HEK293T (cell line): ENCODE results near the gene EME2.

Experiments
- CTCF ChIA-PET: fragments of 350-600 bp; formaldehyde crosslinking; extraction: SDS; loops from one replicate; lab custom pipeline; 2021; ENCODE audit warnings: antibody characterized with exemption, inconsistent platforms; lab: Yijun Ruan, JAX
- POLR2A ChIA-PET: fragments of 350-600 bp; formaldehyde crosslinking; extraction: SDS; loops from one replicate; lab custom pipeline; 2020; ENCODE audit warnings: antibody characterized with exemption, inconsistent platforms; lab: Yijun Ruan, JAX
- DNase-seq: peaks from one replicate; pipeline ENCODE4 v3.0.0; 2012; ENCODE audit warnings: mixed read lengths; ENCODE audit errors: extremely low spot score
- ARNT ChIP-seq: fragments of 450-650 bp; IDR thresholded peaks from 2 replicates; pipeline ENCODE4 v1.6.1; 2017; ENCODE audit warnings: mild to moderate bottlenecking
- BHLHE40 ChIP-seq: fragments of 450-650 bp; IDR thresholded peaks from 2 replicates; pipeline ENCODE4 v1.6.1; 2016; ENCODE audit warnings: mild to moderate bottlenecking, moderate library complexity, borderline replicate concordance
- CTBP1 ChIP-seq: fragments of 450-650 bp; IDR thresholded peaks from 2 replicates; pipeline ENCODE4 v1.6.1; 2016; ENCODE audit warnings: borderline replicate concordance
- ELF4 ChIP-seq: fragments of 450-650 bp; IDR thresholded peaks from 2 replicates; pipeline ENCODE4 v1.6.1; 2017; ENCODE audit warnings: antibody characterized with exemption
- FOXA1 ChIP-seq: fragments of 450-650 bp; IDR thresholded peaks from 2 replicates; pipeline ENCODE4 v1.6.1; 2016; ENCODE audit warnings: mild to moderate bottlenecking
- FOXK2 ChIP-seq: fragments of 450-650 bp; IDR thresholded peaks from 2 replicates; pipeline ENCODE4 v1.6.1; 2016; ENCODE audit warnings: mild to moderate bottlenecking
- FOXM1 ChIP-seq: fragments of 450-650 bp; IDR thresholded peaks from 2 replicates; pipeline ENCODE4 v1.6.1; 2017; ENCODE audit warnings: mild to moderate bottlenecking, borderline replicate concordance
- HDGF ChIP-seq: fragments of 450-650 bp; IDR thresholded peaks from 2 replicates; pipeline ENCODE4 v1.6.1; 2017; ENCODE audit warnings: antibody characterized with exemption, borderline replicate concordance
- L3MBTL2 ChIP-seq: fragments of 450-650 bp; conservative IDR thresholded peaks from 2 replicates; pipeline ENCODE4 v1.6.1; 2016; ENCODE audit warnings: mild to moderate bottlenecking
- LEF1 ChIP-seq: fragments of 450-650 bp; IDR thresholded peaks from 2 replicates; pipeline ENCODE4 v1.6.1; 2017; ENCODE audit warnings: mild to moderate bottlenecking, borderline replicate concordance
- NFRKB ChIP-seq: fragments of 450-650 bp; IDR thresholded peaks from 2 replicates; pipeline ENCODE4 v1.6.1; 2016; ENCODE audit warnings: mild to moderate bottlenecking, moderate library complexity
- PKNOX1 ChIP-seq: fragments of 450-650 bp; IDR thresholded peaks from 2 replicates; pipeline ENCODE4 v1.6.1; 2016
- SP1 ChIP-seq: fragments of 450-650 bp; IDR thresholded peaks from 2 replicates; pipeline ENCODE4 v1.6.1; 2017
- SUZ12 ChIP-seq: fragments of 450-650 bp; IDR thresholded peaks from 2 replicates; pipeline ENCODE4 v1.6.1; 2016; ENCODE audit warnings: mild to moderate bottlenecking
- TARDBP ChIP-seq: fragments of 450-650 bp; IDR thresholded peaks from 2 replicates; pipeline ENCODE4 v1.6.1; 2016
- ZNF384 ChIP-seq: fragments of 450-650 bp; IDR thresholded peaks from 2 replicates; pipeline ENCODE4 v1.6.1; 2016

EME2 gene

GRCh38 chr16:1800701-1801100 lies 28.1 kb downstream of the EME2 start:
- ChIA-PET CTCF (no interaction called here), POLR2A (no interaction called here)
- no peak for DNase-seq
- no peak; the same call in 1 of the 2 replicates for TF ChIP-seq L3MBTL2
- TF ChIP-seq FOXK2 = no peak
- no peak for TF ChIP-seq TARDBP
- TF ChIP-seq SP1 = no peak
- no peak for TF ChIP-seq BHLHE40
- no peak for TF ChIP-seq PKNOX1
- no peak for TF ChIP-seq CTBP1
- TF ChIP-seq SUZ12 = no peak
- TF ChIP-seq ARNT = no peak
- TF ChIP-seq FOXA1 = no peak
- TF ChIP-seq ELF4 = no peak

GRCh38 chr16:1807626-1808025 lies 35.0 kb downstream of the EME2 start:
- CTCF ChIA-PET = no interaction called here
- no peak for TF ChIP-seq TARDBP
- TF ChIP-seq NFRKB = no peak
- no peak for TF ChIP-seq PKNOX1
- no peak for TF ChIP-seq SUZ12
- TF ChIP-seq FOXM1 = no peak
- TF ChIP-seq BHLHE40 = no peak
- TF ChIP-seq FOXK2 = no peak
- no peak for TF ChIP-seq LEF1
- no peak for TF ChIP-seq FOXA1
- TF ChIP-seq ARNT = no peak
- no peak for TF ChIP-seq CTBP1
- no peak for TF ChIP-seq ELF4
- no peak for TF ChIP-seq HDGF
- no peak for TF ChIP-seq SP1
- no peak for DNase-seq
- POLR2A ChIA-PET = no interaction called here

- no peak for DNase-seq
- POLR2A ChIA-PET = no interaction called here
- no peak for TF ChIP-seq ARNT
- TF ChIP-seq FOXA1 = no peak
- TF ChIP-seq ELF4 = no peak
- no peak for TF ChIP-seq L3MBTL2
- no peak for TF ChIP-seq SP1
- TF ChIP-seq SUZ12 = no peak
- TF ChIP-seq NFRKB = no peak
- TF ChIP-seq TARDBP = no peak
- no peak for TF ChIP-seq LEF1
- no peak for TF ChIP-seq BHLHE40
- no peak for TF ChIP-seq PKNOX1
- no peak for TF ChIP-seq FOXK2
- no peak for TF ChIP-seq CTBP1
- TF ChIP-seq FOXM1 = no peak
- no peak for TF ChIP-seq HDGF
- TF ChIP-seq ZNF384 = no peak
- CTCF ChIA-PET = no interaction called here
Observed at GRCh38 chr16:1808691-1809090, 36.1 kb downstream of the EME2 start.

GRCh38 chr16:1809281-1809801 lies 36.7 kb downstream of the EME2 start:
- POLR2A ChIA-PET = no interaction called here
- CTCF ChIA-PET = no interaction called here
- TF ChIP-seq ARNT (no peak), FOXK2 (no peak)
- DNase-seq = no peak

- CTCF ChIA-PET = no interaction called here
Observed at GRCh38 chr16:1810106-1810505, 37.5 kb downstream of the EME2 start.

GRCh38 chr16:1810536-1810935 lies 37.9 kb downstream of the EME2 start:
- TF ChIP-seq HDGF (no peak), SUZ12 (no peak)
- ChIA-PET CTCF (no interaction called here), POLR2A (interaction anchor here (0.9 to 1.4 kb wide), 2 partner anchors 17 to 28 kb away, joined by 3 read pairs; partner anchors contain the start of genes FAHD1, NUBP2 and SPSB3)
- no peak for DNase-seq

More at GRCh38 chr16:1810106-1810505, 37.5 kb downstream of the EME2 start:
- TF ChIP-seq SUZ12 = no peak
- TF ChIP-seq FOXA1 = no peak
- TF ChIP-seq ARNT = no peak
- no peak for TF ChIP-seq FOXM1
- TF ChIP-seq FOXK2 = no peak
- TF ChIP-seq L3MBTL2 = no peak
- no peak for TF ChIP-seq BHLHE40
- TF ChIP-seq LEF1 = no peak
- no peak for TF ChIP-seq SP1
- TF ChIP-seq NFRKB = no peak
- TF ChIP-seq HDGF = no peak
- TF ChIP-seq ZNF384 = no peak
- DNase-seq = no peak
- POLR2A ChIA-PET = interaction anchor here (0.9 to 1.4 kb wide), 2 partner anchors 17 to 27 kb away, joined by 3 read pairs; partner anchors contain the start of genes FAHD1, NUBP2 and SPSB3

- ChIA-PET CTCF (no interaction called here), POLR2A (interaction anchor here (0.9 to 1.5 kb wide), 4 partner anchors 8 to 152 kb away, joined by 3 to 4 read pairs (median 4); partner anchors contain the start of genes FAHD1, HAGH and RPS2)
- TF ChIP-seq TARDBP = 0 out of 2 replicates have a peak, but pooled peaks have one; percentile 40
- TF ChIP-seq NFRKB = no peak
- TF ChIP-seq L3MBTL2 = peak; percentile 37
- DNase-seq = peak; percentile 68
Observed at GRCh38 chr16:1812732-1813163, 40.1 kb downstream of the EME2 start.
